ENCODE data around the gene NAALADL2. TPM values are rescaled to one million over a fixed set of nuclear protein-coding genes. Genes with fewer than 3 reads are reported as not detected.

The NAALADL2 gene
- total RNA-seq, 4 donors from 2014 or later = 3.8 to 20.3 (median 8.6) TPM

- no peak overlapping the region for H3K27ac ChIP-seq (replicated peaks in 1 of 4)
- WGBS = 96% methylated on average over 4 of the region's 4 CpGs
- no peak for DNase-seq (ENCODE audit: extremely low spot score)
- intact Hi-C loops (cut with DNase I) = no loop called here
- no peaks in the 10 kb centered on the region for H3K9me3 ChIP-seq
- no peaks in the 10 kb centered on the region for H3K27me3 ChIP-seq
- H3K4me1 ChIP-seq = peaks cover 0 to under 1% (median 0%) of the 10 kb centered on the region in 4 donors
- no peak overlapping the region for H3K4me3 ChIP-seq
- no peak for TF ChIP-seq CTCF (IDR thresholded peaks at IDR 0.05)
- no peak for TF ChIP-seq POLR2AphosphoS5 (IDR thresholded peaks at IDR 0.05)
- no peak for TF ChIP-seq POLR2A (IDR thresholded peaks at IDR 0.05; ENCODE audit: low read depth)
- no peak for TF ChIP-seq EP300 (IDR thresholded peaks at IDR 0.05)
- no peaks in the 10 kb centered on the region for H3K36me3 ChIP-seq
Measured at GRCh38 chr3:175312791-175313190, 453.7 kb downstream of the NAALADL2 start.

GRCh38 chr3:175316799-175317198 lies 457.7 kb downstream of the NAALADL2 start:
- intact Hi-C loops (cut with DNase I) = no loop called here
- 76% methylated on average over 1 of the region's 1 CpG for WGBS
- H3K27me3 ChIP-seq = no peaks in the 10 kb centered on the region
- H3K4me3 ChIP-seq = no peak overlapping the region
- no peaks in the 10 kb centered on the region for H3K36me3 ChIP-seq
- no peaks in the 10 kb centered on the region for H3K4me1 ChIP-seq
- no peak for DNase-seq (ENCODE audit: extremely low spot score)
- no peak overlapping the region for H3K27ac ChIP-seq (replicated peaks in 1 of 4)
- H3K9me3 ChIP-seq = no peaks in the 10 kb centered on the region
- TF ChIP-seq POLR2A (IDR thresholded peaks at IDR 0.05; ENCODE audit: low read depth) = no peak
- no peak for TF ChIP-seq POLR2AphosphoS5 (IDR thresholded peaks at IDR 0.05)
- no peak for TF ChIP-seq CTCF (IDR thresholded peaks at IDR 0.05)
- no peak for TF ChIP-seq EP300 (IDR thresholded peaks at IDR 0.05)

- TF ChIP-seq CTCF (IDR thresholded peaks at IDR 0.05) (no peak), POLR2AphosphoS5 (IDR thresholded peaks at IDR 0.05) (no peak), EP300 (IDR thresholded peaks at IDR 0.05) (no peak), POLR2A (IDR thresholded peaks at IDR 0.05; ENCODE audit: low read depth) (no peak)
- intact Hi-C loops (cut with DNase I) = no loop called here
- no peak for DNase-seq (ENCODE audit: extremely low spot score)
- WGBS = 79% methylated on average over 1 of the region's 1 CpG
- no peaks in the 10 kb centered on the region for H3K4me1 ChIP-seq
- no peak overlapping the region for H3K27ac ChIP-seq (replicated peaks in 1 of 4)
- H3K36me3 ChIP-seq = no peaks in the 10 kb centered on the region
- no peaks in the 10 kb centered on the region for H3K9me3 ChIP-seq
- H3K4me3 ChIP-seq = no peak overlapping the region
- H3K27me3 ChIP-seq = no peaks in the 10 kb centered on the region
Measured at GRCh38 chr3:175325440-175325839, 466.3 kb downstream of the NAALADL2 start.

GRCh38 chr3:175326041-175326440 lies 466.9 kb downstream of the NAALADL2 start:
- Histone ChIP-seq H3K4me3 (no peak overlapping the region), H3K36me3 (no peaks in the 10 kb centered on the region), H3K27ac (replicated peaks in 1 of 4) (no peak overlapping the region), H3K4me1 (no peaks in the 10 kb centered on the region), H3K9me3 (no peaks in the 10 kb centered on the region), H3K27me3 (no peaks in the 10 kb centered on the region)
- intact Hi-C loops (cut with DNase I) = no loop called here
- 99% methylated on average over 4 of the region's 4 CpGs for WGBS
- DNase-seq (ENCODE audit: extremely low spot score) = no peak
- TF ChIP-seq EP300 (IDR thresholded peaks at IDR 0.05) (no peak), CTCF (IDR thresholded peaks at IDR 0.05) (no peak), POLR2AphosphoS5 (IDR thresholded peaks at IDR 0.05) (no peak), POLR2A (IDR thresholded peaks at IDR 0.05; ENCODE audit: low read depth) (no peak)

- WGBS = 83% methylated on average over 2 of the region's 2 CpGs
- Histone ChIP-seq H3K27ac (replicated peaks in 1 of 4) (no peak overlapping the region), H3K36me3 (no peaks in the 10 kb centered on the region), H3K9me3 (no peaks in the 10 kb centered on the region), H3K4me3 (no peak overlapping the region), H3K4me1 (no peaks in the 10 kb centered on the region), H3K27me3 (no peaks in the 10 kb centered on the region)
- TF ChIP-seq CTCF (IDR thresholded peaks at IDR 0.05) (no peak), POLR2AphosphoS5 (IDR thresholded peaks at IDR 0.05) (no peak)
- no peak for DNase-seq (ENCODE audit: extremely low spot score)
- intact Hi-C loops (cut with DNase I) = no loop called here
Measured at GRCh38 chr3:175329373-175329772, 470.2 kb downstream of the NAALADL2 start.
